K562 (cell line): ENCODE measurements around the gene AGAP3. TPM values are rescaled to one million over a fixed set of nuclear protein-coding genes. Genes with fewer than 3 reads are reported as not detected.

Experiments used
- ARID4B ChIP-seq: sonication (generic); formaldehyde crosslinking; IDR thresholded peaks from 2 replicates; pipeline ENCODE4 v1.8.0; 2022; ENCODE audit warnings: mild to moderate bottlenecking, missing genetic modification reagents
- FOXP1 ChIP-seq: sonication (generic); formaldehyde crosslinking; IDR thresholded peaks from 2 replicates; pipeline ENCODE4 v1.8.0; 2022; ENCODE audit warnings: mild to moderate bottlenecking, missing genetic modification reagents
- HDAC1 ChIP-seq, 2 experiments: fragments of 450-650 bp; IDR thresholded peaks; 2 replicates each; pipeline ENCODE4 v1.6.1; 2016 to 2017; ENCODE audit warnings: inconsistent platforms in 1 of 2, mild to moderate bottlenecking in 1 of 2, moderate library complexity in 1 of 2
- IFI16 ChIP-seq: fragments of 250-450 bp; sonication (Bioruptor Pico); IDR thresholded peaks from 2 replicates; pipeline ENCODE4 v2.1.2; 2022; ENCODE audit warnings: mild to moderate bottlenecking, inconsistent platforms
- NCOA1 ChIP-seq: fragments of 450-650 bp; IDR thresholded peaks from 2 replicates; pipeline ENCODE4 v1.6.1; 2016; ENCODE audit warnings: low read depth
- NFE2L1 ChIP-seq: fragments of 450-650 bp; IDR thresholded peaks from 2 replicates; pipeline ENCODE4 v1.6.1; 2016; ENCODE audit warnings: missing genetic modification characterization, low read depth, mild to moderate bottlenecking, missing compliant biosample characterization, moderate library complexity, borderline replicate concordance
- NFIX ChIP-seq: fragments of 250-450 bp; sonication (Bioruptor Pico); IDR thresholded peaks from 2 replicates; pipeline ENCODE4 v1.4.0; 2020; ENCODE audit warnings: low read depth, mild to moderate bottlenecking, moderate library complexity
- PML ChIP-seq: IDR thresholded peaks from 2 replicates; pipeline ENCODE4 v1.6.1; 2012; ENCODE audit warnings: low read length, inconsistent platforms
- RB1 ChIP-seq: fragments of 450-650 bp; IDR thresholded peaks from 2 replicates; pipeline ENCODE4 v1.6.1; 2017; ENCODE audit warnings: low read depth, mild to moderate bottlenecking
- SMC3 ChIP-seq: conservative IDR thresholded peaks from 2 replicates; pipeline ENCODE4 v1.6.1; 2011; ENCODE audit warnings: low read depth, low read length, improper control_type of control experiment; ENCODE audit not compliant: insufficient read depth
- SPI1 ChIP-seq: IDR thresholded peaks from 2 replicates; pipeline ENCODE4 v1.6.1; 2011; ENCODE audit warnings: low read depth, low read length, control low read depth, borderline replicate concordance
- TFE3 ChIP-seq: fragments of 450-650 bp; formaldehyde crosslinking; IDR thresholded peaks from 2 replicates; pipeline ENCODE4 v1.4.0; 2020; ENCODE audit warnings: mild to moderate bottlenecking, mixed read lengths
- TRIM28 ChIP-seq: fragments of 450-650 bp; IDR thresholded peaks from 2 replicates; pipeline ENCODE4 v1.6.1; 2017
- polyA plus RNA-seq, 8 experiments: library from polyadenylated mRNA; depleted of rRNA in 4 of 8; stranded (reverse) in 5 of 8; unstranded in 3 of 8; fragments of >200 nt; fragmentation: Nextera tagmentation in 2 of 8; fragmentation: Illumina TruSeq in 1 of 8; extraction: Ambion mirVana in 2 of 8; extraction: Trizol in 1 of 8; gene quantifications; 2 replicates each; pipeline versions ENCODE4 v1.2.1 to v1.2.3, GENCODE V29; 2011 to 2014; ENCODE audit warnings: inconsistent platforms in 1 of 8, missing spikeins in 1 of 8
- total RNA-seq, 7 experiments: library from RNA; depleted of rRNA in 6 of 7; stranded (reverse); fragments of >200 nt in 6 of 7; fragmentation: Illumina TruSeq in 2 of 7; extraction: Trizol in 2 of 7; gene quantifications; 2 replicates each; pipeline versions ENCODE4 v1.2.1 to v1.2.3, GENCODE V29; 2011 to 2021; ENCODE audit warnings: low replicate concordance in 1 of 7
- TF ChIP-seq, protein P1 (sequence below): sonication (generic); formaldehyde crosslinking; IDR thresholded peaks from 2 replicates; pipeline ENCODE4 v1.8.0; 2023; ENCODE audit warnings: missing genetic modification reagents, mild to moderate bottlenecking, borderline replicate concordance
- TF ChIP-seq, protein P2 (sequence below): sonication (generic); formaldehyde crosslinking; IDR thresholded peaks from 2 replicates; pipeline ENCODE4 v1.8.0; 2022; ENCODE audit warnings: mild to moderate bottlenecking, missing genetic modification reagents

AGAP3 gene
- total and polyA plus RNA-seq, 9 of the 15 experiments (the other 6 are each of a cell fraction or from before 2014, with no cell fraction given) = 3.4 to 208 (median 62.2) TPM

- TF ChIP-seq RB1 (peak; percentile 86), ARID4B (CRISPR knock-in tag) (peak; percentile 60; the same call in 1 of the 2 replicates), NFE2L1 (tag) (no peak), FOXP1 (no peak; the same call in 1 of the 2 replicates), SPI1 (peak; percentile 64; the same call in 1 of the 2 replicates), IFI16 (no peak), HDAC1 (IDR thresholded peaks at IDR 0.05) (peak in 1 of 2 experiments; percentile 81; a peak in 2 of 4 replicates), NFIX (no peak), PML (peak; percentile 60; the same call in 1 of the 2 replicates), NCOA1 (peak; percentile 32; the same call in 1 of the 2 replicates), TRIM28 (peak; percentile 19; the same call in 1 of the 2 replicates), TFE3 (CRISPR knock-in tag) (no peak), SMC3 (peak; percentile 34; the same call in 1 of the 2 replicates)
- TF ChIP-seq, protein P1, sequence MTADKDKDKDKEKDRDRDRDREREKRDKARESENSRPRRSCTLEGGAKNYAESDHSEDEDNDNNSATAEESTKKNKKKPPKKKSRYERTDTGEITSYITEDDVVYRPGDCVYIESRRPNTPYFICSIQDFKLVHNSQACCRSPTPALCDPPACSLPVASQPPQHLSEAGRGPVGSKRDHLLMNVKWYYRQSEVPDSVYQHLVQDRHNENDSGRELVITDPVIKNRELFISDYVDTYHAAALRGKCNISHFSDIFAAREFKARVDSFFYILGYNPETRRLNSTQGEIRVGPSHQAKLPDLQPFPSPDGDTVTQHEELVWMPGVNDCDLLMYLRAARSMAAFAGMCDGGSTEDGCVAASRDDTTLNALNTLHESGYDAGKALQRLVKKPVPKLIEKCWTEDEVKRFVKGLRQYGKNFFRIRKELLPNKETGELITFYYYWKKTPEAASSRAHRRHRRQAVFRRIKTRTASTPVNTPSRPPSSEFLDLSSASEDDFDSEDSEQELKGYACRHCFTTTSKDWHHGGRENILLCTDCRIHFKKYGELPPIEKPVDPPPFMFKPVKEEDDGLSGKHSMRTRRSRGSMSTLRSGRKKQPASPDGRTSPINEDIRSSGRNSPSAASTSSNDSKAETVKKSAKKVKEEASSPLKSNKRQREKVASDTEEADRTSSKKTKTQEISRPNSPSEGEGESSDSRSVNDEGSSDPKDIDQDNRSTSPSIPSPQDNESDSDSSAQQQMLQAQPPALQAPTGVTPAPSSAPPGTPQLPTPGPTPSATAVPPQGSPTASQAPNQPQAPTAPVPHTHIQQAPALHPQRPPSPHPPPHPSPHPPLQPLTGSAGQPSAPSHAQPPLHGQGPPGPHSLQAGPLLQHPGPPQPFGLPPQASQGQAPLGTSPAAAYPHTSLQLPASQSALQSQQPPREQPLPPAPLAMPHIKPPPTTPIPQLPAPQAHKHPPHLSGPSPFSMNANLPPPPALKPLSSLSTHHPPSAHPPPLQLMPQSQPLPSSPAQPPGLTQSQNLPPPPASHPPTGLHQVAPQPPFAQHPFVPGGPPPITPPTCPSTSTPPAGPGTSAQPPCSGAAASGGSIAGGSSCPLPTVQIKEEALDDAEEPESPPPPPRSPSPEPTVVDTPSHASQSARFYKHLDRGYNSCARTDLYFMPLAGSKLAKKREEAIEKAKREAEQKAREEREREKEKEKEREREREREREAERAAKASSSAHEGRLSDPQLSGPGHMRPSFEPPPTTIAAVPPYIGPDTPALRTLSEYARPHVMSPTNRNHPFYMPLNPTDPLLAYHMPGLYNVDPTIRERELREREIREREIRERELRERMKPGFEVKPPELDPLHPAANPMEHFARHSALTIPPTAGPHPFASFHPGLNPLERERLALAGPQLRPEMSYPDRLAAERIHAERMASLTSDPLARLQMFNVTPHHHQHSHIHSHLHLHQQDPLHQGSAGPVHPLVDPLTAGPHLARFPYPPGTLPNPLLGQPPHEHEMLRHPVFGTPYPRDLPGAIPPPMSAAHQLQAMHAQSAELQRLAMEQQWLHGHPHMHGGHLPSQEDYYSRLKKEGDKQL = no peak
- TF ChIP-seq, protein P2, sequence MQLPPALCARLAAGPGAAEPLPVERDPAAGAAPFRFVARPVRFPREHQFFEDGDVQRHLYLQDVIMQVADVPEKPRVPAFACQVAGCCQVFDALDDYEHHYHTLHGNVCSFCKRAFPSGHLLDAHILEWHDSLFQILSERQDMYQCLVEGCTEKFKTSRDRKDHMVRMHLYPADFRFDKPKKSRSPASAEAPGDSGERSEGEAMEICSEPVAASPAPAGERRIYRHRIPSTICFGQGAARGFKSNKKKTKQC = no peak
Observed at GRCh38 chr7:151059367-151060112, 26.7 kb upstream of the AGAP3 start, which contains the start of gene SLC4A2 (continued).
